HepG2 (cell line): ENCODE data around the gene TCF20. TPM values are rescaled to one million over a fixed set of nuclear protein-coding genes. Genes with fewer than 3 reads are reported as not detected.
A peak's percentile ranks its signal among the peaks of the same experiment; 100 is the strongest.

Experiments
- ATRX ChIP-seq: sonication (generic); formaldehyde crosslinking; IDR thresholded peaks from 2 replicates; pipeline ENCODE4 v1.4.0; 2020; ENCODE audit warnings: missing genetic modification reagents, borderline replicate concordance
- HNRNPUL1 ChIP-seq: fragments of 200-400 bp; formaldehyde crosslinking; IDR thresholded peaks from 2 replicates; pipeline ENCODE4 v1.6.1; 2017; ENCODE audit warnings: low read depth, mild to moderate bottlenecking, low read length, moderate library complexity
- SALL1 ChIP-seq: sonication (generic); formaldehyde crosslinking; IDR thresholded peaks from 2 replicates; pipeline ENCODE4 v1.8.0; 2022; ENCODE audit warnings: mild to moderate bottlenecking, missing genetic modification reagents
- STAG1 ChIP-seq: sonication (generic); formaldehyde crosslinking; IDR thresholded peaks from 2 replicates; pipeline ENCODE4 v1.4.0; 2020; ENCODE audit warnings: missing genetic modification reagents
- THYN1 ChIP-seq: sonication (generic); formaldehyde crosslinking; IDR thresholded peaks from 2 replicates; pipeline ENCODE4 v1.8.1; 2023; ENCODE audit warnings: low read depth, mild to moderate bottlenecking, moderate library complexity, missing genetic modification reagents, borderline replicate concordance
- TP53 ChIP-seq: sonication (generic); formaldehyde crosslinking; conservative IDR thresholded peaks from 2 replicates; pipeline ENCODE4 v1.4.0; 2020; ENCODE audit warnings: missing genetic modification reagents
- polyA plus RNA-seq, 8 experiments: library from polyadenylated mRNA; depleted of rRNA in 3 of 8; stranded (reverse) in 7 of 8; unstranded in 1 of 8; fragments of >200 nt; fragmentation: Illumina TruSeq in 4 of 8; extraction: Trizol in 4 of 8; gene quantifications; 2 replicates each; pipeline versions ENCODE4 v1.2.1 to v1.2.3, GENCODE V29; 2011 to 2016; ENCODE audit warnings: low read depth in 4 of 8, missing spikeins in 1 of 8, mixed read lengths in 1 of 8; ENCODE audit not compliant: insufficient read depth in 1 of 8
- total RNA-seq, 5 experiments: library from RNA; depleted of rRNA; stranded (reverse); fragments of >200 nt; fragmentation: Illumina TruSeq; extraction: Trizol; gene quantifications; 2 replicates each; pipeline ENCODE4 v1.2.3, GENCODE V29; 2016; ENCODE audit warnings: low read depth in 1 of 5
- TF ChIP-seq, protein P1 (sequence below): sonication (generic); formaldehyde crosslinking; IDR thresholded peaks from 2 replicates; pipeline ENCODE4 v1.4.0; 2020; ENCODE audit warnings: mild to moderate bottlenecking, missing genetic modification reagents
- TF ChIP-seq, protein P2 (sequence below): sonication (generic); formaldehyde crosslinking; IDR thresholded peaks from 2 replicates; pipeline ENCODE4 v1.4.0; 2020; ENCODE audit warnings: missing genetic modification reagents
- TF ChIP-seq, protein P3 (sequence below): sonication (generic); formaldehyde crosslinking; IDR thresholded peaks from 2 replicates; pipeline ENCODE4 v1.5.1; 2020; ENCODE audit warnings: mild to moderate bottlenecking, moderate library complexity, missing genetic modification reagents
- TF ChIP-seq, protein P4 (sequence below): sonication (generic); formaldehyde crosslinking; IDR thresholded peaks from 2 replicates; pipeline ENCODE4 v1.4.0; 2020; ENCODE audit warnings: mild to moderate bottlenecking, missing genetic modification reagents
- TF ChIP-seq, protein P5 (sequence below): sonication (generic); formaldehyde crosslinking; conservative IDR thresholded peaks from 2 replicates; pipeline ENCODE4 v1.4.0; 2020; ENCODE audit warnings: mild to moderate bottlenecking, missing genetic modification reagents, moderate library complexity
- TF ChIP-seq, protein P6 (sequence below): fragments of 450-650 bp; IDR thresholded peaks from 2 replicates; pipeline ENCODE4 v1.6.1; 2017

Gene TCF20
- total and polyA plus RNA-seq, 2 of the 13 experiments (the other 11 are each of a cell fraction or from before 2014, with no cell fraction given) = 12.8 to 23.7 TPM

DNA sequence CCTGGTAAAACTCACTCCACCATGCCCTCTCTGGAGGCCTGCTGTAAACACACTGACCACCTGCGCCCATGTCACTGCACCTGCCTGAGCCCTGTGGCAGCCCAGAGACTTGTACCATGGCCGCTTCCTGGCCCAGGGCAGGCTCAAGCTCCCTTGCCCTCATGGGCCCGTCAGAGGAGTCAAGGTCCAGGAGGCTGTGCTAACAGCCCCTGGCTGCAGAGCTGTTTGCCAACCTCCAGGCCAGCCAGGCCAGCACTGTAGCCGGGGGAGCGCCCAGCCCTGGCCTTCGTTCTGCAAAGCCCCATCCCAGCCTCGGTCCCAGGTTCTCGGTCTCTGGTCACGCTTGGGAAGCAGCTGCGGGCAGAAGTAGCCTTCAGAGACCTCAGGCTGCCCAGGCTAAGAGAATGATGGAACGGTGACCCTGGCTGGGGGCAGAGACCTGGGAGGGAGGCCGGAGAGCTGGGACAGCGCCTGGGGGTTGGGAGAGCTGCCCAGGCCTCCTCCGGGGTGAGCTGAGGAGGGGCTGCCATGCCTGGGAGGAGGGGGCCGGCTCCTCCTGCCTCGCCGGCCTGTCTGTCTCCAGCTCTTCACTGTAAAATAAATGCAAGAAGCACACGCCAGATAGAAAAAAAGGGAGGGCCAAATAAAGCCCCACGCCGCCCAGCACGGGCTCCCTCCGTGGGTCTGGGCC is 11.9 kb upstream of the TCF20 start (continued):
- TF ChIP-seq, protein P1, sequence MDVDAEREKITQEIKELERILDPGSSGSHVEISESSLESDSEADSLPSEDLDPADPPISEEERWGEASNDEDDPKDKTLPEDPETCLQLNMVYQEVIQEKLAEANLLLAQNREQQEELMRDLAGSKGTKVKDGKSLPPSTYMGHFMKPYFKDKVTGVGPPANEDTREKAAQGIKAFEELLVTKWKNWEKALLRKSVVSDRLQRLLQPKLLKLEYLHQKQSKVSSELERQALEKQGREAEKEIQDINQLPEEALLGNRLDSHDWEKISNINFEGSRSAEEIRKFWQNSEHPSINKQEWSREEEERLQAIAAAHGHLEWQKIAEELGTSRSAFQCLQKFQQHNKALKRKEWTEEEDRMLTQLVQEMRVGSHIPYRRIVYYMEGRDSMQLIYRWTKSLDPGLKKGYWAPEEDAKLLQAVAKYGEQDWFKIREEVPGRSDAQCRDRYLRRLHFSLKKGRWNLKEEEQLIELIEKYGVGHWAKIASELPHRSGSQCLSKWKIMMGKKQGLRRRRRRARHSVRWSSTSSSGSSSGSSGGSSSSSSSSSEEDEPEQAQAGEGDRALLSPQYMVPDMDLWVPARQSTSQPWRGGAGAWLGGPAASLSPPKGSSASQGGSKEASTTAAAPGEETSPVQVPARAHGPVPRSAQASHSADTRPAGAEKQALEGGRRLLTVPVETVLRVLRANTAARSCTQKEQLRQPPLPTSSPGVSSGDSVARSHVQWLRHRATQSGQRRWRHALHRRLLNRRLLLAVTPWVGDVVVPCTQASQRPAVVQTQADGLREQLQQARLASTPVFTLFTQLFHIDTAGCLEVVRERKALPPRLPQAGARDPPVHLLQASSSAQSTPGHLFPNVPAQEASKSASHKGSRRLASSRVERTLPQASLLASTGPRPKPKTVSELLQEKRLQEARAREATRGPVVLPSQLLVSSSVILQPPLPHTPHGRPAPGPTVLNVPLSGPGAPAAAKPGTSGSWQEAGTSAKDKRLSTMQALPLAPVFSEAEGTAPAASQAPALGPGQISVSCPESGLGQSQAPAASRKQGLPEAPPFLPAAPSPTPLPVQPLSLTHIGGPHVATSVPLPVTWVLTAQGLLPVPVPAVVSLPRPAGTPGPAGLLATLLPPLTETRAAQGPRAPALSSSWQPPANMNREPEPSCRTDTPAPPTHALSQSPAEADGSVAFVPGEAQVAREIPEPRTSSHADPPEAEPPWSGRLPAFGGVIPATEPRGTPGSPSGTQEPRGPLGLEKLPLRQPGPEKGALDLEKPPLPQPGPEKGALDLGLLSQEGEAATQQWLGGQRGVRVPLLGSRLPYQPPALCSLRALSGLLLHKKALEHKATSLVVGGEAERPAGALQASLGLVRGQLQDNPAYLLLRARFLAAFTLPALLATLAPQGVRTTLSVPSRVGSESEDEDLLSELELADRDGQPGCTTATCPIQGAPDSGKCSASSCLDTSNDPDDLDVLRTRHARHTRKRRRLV (CRISPR knock-in tag) = no peak
- TF ChIP-seq ATRX (CRISPR knock-in tag) (no peak), SALL1 (CRISPR knock-in tag) (peak; percentile 50; the same call in 1 of the 2 replicates), THYN1 (CRISPR knock-in tag) (no peak), HNRNPUL1 (no peak), TP53 (CRISPR knock-in tag) (no peak), STAG1 (CRISPR knock-in tag) (no peak)
- TF ChIP-seq, protein P2, sequence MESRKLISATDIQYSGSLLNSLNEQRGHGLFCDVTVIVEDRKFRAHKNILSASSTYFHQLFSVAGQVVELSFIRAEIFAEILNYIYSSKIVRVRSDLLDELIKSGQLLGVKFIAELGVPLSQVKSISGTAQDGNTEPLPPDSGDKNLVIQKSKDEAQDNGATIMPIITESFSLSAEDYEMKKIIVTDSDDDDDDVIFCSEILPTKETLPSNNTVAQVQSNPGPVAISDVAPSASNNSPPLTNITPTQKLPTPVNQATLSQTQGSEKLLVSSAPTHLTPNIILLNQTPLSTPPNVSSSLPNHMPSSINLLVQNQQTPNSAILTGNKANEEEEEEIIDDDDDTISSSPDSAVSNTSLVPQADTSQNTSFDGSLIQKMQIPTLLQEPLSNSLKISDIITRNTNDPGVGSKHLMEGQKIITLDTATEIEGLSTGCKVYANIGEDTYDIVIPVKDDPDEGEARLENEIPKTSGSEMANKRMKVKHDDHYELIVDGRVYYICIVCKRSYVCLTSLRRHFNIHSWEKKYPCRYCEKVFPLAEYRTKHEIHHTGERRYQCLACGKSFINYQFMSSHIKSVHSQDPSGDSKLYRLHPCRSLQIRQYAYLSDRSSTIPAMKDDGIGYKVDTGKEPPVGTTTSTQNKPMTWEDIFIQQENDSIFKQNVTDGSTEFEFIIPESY (CRISPR knock-in tag) = no peak
- TF ChIP-seq, protein P3, sequence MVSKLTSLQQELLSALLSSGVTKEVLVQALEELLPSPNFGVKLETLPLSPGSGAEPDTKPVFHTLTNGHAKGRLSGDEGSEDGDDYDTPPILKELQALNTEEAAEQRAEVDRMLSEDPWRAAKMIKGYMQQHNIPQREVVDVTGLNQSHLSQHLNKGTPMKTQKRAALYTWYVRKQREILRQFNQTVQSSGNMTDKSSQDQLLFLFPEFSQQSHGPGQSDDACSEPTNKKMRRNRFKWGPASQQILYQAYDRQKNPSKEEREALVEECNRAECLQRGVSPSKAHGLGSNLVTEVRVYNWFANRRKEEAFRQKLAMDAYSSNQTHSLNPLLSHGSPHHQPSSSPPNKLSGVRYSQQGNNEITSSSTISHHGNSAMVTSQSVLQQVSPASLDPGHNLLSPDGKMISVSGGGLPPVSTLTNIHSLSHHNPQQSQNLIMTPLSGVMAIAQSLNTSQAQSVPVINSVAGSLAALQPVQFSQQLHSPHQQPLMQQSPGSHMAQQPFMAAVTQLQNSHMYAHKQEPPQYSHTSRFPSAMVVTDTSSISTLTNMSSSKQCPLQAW (CRISPR knock-in tag) = 0 out of 2 replicates have a peak, but pooled peaks have one; percentile 20
- TF ChIP-seq, protein P4, sequence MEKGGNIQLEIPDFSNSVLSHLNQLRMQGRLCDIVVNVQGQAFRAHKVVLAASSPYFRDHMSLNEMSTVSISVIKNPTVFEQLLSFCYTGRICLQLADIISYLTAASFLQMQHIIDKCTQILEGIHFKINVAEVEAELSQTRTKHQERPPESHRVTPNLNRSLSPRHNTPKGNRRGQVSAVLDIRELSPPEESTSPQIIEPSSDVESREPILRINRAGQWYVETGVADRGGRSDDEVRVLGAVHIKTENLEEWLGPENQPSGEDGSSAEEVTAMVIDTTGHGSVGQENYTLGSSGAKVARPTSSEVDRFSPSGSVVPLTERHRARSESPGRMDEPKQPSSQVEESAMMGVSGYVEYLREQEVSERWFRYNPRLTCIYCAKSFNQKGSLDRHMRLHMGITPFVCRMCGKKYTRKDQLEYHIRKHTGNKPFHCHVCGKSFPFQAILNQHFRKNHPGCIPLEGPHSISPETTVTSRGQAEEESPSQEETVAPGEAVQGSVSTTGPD (CRISPR knock-in tag) = no peak
- TF ChIP-seq, protein P5, sequence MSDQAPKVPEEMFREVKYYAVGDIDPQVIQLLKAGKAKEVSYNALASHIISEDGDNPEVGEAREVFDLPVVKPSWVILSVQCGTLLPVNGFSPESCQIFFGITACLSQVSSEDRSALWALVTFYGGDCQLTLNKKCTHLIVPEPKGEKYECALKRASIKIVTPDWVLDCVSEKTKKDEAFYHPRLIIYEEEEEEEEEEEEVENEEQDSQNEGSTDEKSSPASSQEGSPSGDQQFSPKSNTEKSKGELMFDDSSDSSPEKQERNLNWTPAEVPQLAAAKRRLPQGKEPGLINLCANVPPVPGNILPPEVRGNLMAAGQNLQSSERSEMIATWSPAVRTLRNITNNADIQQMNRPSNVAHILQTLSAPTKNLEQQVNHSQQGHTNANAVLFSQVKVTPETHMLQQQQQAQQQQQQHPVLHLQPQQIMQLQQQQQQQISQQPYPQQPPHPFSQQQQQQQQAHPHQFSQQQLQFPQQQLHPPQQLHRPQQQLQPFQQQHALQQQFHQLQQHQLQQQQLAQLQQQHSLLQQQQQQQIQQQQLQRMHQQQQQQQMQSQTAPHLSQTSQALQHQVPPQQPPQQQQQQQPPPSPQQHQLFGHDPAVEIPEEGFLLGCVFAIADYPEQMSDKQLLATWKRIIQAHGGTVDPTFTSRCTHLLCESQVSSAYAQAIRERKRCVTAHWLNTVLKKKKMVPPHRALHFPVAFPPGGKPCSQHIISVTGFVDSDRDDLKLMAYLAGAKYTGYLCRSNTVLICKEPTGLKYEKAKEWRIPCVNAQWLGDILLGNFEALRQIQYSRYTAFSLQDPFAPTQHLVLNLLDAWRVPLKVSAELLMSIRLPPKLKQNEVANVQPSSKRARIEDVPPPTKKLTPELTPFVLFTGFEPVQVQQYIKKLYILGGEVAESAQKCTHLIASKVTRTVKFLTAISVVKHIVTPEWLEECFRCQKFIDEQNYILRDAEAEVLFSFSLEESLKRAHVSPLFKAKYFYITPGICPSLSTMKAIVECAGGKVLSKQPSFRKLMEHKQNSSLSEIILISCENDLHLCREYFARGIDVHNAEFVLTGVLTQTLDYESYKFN = 0 out of 2 replicates have a peak, but pooled peaks have one; percentile 47
- TF ChIP-seq, protein P6, sequence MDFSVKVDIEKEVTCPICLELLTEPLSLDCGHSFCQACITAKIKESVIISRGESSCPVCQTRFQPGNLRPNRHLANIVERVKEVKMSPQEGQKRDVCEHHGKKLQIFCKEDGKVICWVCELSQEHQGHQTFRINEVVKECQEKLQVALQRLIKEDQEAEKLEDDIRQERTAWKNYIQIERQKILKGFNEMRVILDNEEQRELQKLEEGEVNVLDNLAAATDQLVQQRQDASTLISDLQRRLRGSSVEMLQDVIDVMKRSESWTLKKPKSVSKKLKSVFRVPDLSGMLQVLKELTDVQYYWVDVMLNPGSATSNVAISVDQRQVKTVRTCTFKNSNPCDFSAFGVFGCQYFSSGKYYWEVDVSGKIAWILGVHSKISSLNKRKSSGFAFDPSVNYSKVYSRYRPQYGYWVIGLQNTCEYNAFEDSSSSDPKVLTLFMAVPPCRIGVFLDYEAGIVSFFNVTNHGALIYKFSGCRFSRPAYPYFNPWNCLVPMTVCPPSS = no peak
